SK-N-SH treated with all-trans-retinoic acid at 6 μM for 48 hours (cell line): Measurements from ENCODE around the gene CDC14A.

Experiments
- ARNTL ChIP-seq: fragments of 450-650 bp; formaldehyde crosslinking; IDR thresholded peaks from 2 replicates; pipeline ENCODE4 v1.5.0; 2020; ENCODE audit warnings: low read depth, mild to moderate bottlenecking, moderate library complexity, borderline replicate concordance
- CSDC2 ChIP-seq: fragments of 250-450 bp; sonication (Bioruptor Pico); IDR thresholded peaks from 2 replicates; pipeline ENCODE4 v1.5.0; 2020; ENCODE audit warnings: mild to moderate bottlenecking, moderate library complexity
- GLIS3 ChIP-seq: fragments of 250-450 bp; sonication (Bioruptor Pico); IDR thresholded peaks from 2 replicates; pipeline ENCODE4 v1.5.0; 2020; ENCODE audit warnings: mild to moderate bottlenecking, moderate library complexity
- OSR1 ChIP-seq: fragments of 250-450 bp; sonication (Bioruptor Pico); IDR thresholded peaks from 2 replicates; pipeline ENCODE4 v1.8.0; 2022; ENCODE audit warnings: moderate library complexity, mild to moderate bottlenecking, inconsistent platforms
- PPARA ChIP-seq: fragments of 250-450 bp; sonication (Bioruptor Pico); IDR thresholded peaks from 2 replicates; pipeline ENCODE4 v1.5.0; 2020; ENCODE audit warnings: mild to moderate bottlenecking, borderline replicate concordance
- RARB ChIP-seq: fragments of 250-450 bp; sonication (Bioruptor Pico); IDR thresholded peaks from 2 replicates; pipeline ENCODE4 v1.8.0; 2021; ENCODE audit warnings: mild to moderate bottlenecking, moderate library complexity
- TOX ChIP-seq: fragments of 250-450 bp; sonication (Bioruptor Pico); IDR thresholded peaks from 2 replicates; pipeline ENCODE4 v1.8.0; 2021; ENCODE audit warnings: mild to moderate bottlenecking, moderate library complexity, borderline replicate concordance
- ZC3H10 ChIP-seq: fragments of 250-450 bp; sonication (Bioruptor Pico); IDR thresholded peaks from 2 replicates; pipeline ENCODE4 v1.5.1; 2021; ENCODE audit warnings: mild to moderate bottlenecking, moderate library complexity
- ZFP3 ChIP-seq: fragments of 250-450 bp; sonication (Bioruptor Pico); IDR thresholded peaks from 2 replicates; pipeline ENCODE4 v1.5.0; 2020; ENCODE audit warnings: mild to moderate bottlenecking, moderate library complexity
- ZNF70 ChIP-seq: fragments of 450-650 bp; formaldehyde crosslinking; IDR thresholded peaks from 2 replicates; pipeline ENCODE4 v1.5.0; 2020; ENCODE audit warnings: mild to moderate bottlenecking, moderate library complexity
- TF ChIP-seq, protein P1 (sequence below): fragments of 250-450 bp; sonication (Bioruptor Pico); IDR thresholded peaks from 2 replicates; pipeline ENCODE4 v1.8.0; 2020; ENCODE audit warnings: mild to moderate bottlenecking, moderate library complexity, borderline replicate concordance
- TF ChIP-seq, protein P2 (sequence below): fragments of 250-450 bp; sonication (Bioruptor Pico); IDR thresholded peaks from 2 replicates; pipeline ENCODE4 v1.5.1; 2021; ENCODE audit warnings: mild to moderate bottlenecking, moderate library complexity
- TF ChIP-seq, protein P3 (sequence below): fragments of 250-450 bp; sonication (Bioruptor Pico); IDR thresholded peaks from 2 replicates; pipeline ENCODE4 v1.5.1; 2020; ENCODE audit warnings: low read depth, mild to moderate bottlenecking, moderate library complexity

DNA sequence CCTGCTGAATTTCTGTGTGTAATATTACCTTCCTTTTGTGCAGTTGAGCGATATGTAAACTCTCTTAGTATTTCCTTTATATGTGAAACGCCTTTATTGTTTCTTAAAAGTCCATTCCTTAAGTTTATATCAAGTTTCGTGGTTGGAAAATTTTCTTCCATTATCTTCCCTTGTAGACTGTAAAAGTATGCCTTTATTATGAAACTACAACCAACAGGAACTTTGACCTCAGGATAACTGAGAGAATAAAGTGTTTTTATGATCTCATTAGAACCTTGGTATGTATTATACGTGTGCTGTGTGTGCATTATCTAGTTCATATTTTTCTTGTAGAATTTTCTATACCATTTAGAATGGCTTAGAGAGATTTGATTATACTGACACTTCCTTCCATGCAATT lies 3.1 kb upstream of the CDC14A start:
- TF ChIP-seq GLIS3 (no peak), CSDC2 (no peak), ZNF70 (CRISPR knock-in tag) (no peak), ZC3H10 (CRISPR knock-in tag) (no peak), TOX (CRISPR knock-in tag) (no peak), ARNTL (CRISPR knock-in tag) (no peak), PPARA (CRISPR knock-in tag) (no peak), ZFP3 (CRISPR knock-in tag) (no peak), RARB (CRISPR knock-in tag) (no peak), OSR1 (CRISPR knock-in tag) (no peak)
- TF ChIP-seq, protein P1, sequence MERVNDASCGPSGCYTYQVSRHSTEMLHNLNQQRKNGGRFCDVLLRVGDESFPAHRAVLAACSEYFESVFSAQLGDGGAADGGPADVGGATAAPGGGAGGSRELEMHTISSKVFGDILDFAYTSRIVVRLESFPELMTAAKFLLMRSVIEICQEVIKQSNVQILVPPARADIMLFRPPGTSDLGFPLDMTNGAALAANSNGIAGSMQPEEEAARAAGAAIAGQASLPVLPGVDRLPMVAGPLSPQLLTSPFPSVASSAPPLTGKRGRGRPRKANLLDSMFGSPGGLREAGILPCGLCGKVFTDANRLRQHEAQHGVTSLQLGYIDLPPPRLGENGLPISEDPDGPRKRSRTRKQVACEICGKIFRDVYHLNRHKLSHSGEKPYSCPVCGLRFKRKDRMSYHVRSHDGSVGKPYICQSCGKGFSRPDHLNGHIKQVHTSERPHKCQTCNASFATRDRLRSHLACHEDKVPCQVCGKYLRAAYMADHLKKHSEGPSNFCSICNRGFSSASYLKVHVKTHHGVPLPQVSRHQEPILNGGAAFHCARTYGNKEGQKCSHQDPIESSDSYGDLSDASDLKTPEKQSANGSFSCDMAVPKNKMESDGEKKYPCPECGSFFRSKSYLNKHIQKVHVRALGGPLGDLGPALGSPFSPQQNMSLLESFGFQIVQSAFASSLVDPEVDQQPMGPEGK = no peak
- TF ChIP-seq, protein P2, sequence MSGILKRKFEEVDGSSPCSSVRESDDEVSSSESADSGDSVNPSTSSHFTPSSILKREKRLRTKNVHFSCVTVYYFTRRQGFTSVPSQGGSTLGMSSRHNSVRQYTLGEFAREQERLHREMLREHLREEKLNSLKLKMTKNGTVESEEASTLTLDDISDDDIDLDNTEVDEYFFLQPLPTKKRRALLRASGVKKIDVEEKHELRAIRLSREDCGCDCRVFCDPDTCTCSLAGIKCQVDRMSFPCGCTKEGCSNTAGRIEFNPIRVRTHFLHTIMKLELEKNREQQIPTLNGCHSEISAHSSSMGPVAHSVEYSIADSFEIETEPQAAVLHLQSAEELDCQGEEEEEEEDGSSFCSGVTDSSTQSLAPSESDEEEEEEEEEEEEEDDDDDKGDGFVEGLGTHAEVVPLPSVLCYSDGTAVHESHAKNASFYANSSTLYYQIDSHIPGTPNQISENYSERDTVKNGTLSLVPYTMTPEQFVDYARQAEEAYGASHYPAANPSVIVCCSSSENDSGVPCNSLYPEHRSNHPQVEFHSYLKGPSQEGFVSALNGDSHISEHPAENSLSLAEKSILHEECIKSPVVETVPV (CRISPR knock-in tag) = no peak
- TF ChIP-seq, protein P3, sequence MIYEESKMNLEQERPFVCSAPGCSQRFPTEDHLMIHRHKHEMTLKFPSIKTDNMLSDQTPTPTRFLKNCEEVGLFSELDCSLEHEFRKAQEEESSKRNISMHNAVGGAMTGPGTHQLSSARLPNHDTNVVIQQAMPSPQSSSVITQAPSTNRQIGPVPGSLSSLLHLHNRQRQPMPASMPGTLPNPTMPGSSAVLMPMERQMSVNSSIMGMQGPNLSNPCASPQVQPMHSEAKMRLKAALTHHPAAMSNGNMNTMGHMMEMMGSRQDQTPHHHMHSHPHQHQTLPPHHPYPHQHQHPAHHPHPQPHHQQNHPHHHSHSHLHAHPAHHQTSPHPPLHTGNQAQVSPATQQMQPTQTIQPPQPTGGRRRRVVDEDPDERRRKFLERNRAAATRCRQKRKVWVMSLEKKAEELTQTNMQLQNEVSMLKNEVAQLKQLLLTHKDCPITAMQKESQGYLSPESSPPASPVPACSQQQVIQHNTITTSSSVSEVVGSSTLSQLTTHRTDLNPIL (CRISPR knock-in tag) = no peak
